B cell (primary cell): Measurements from ENCODE around the gene DNAAF1.

Source experiments
- CTCF ChIP-seq: fragments of 200-600 bp; IDR thresholded peaks from one replicate; pipeline ENCODE4 v1.8.0; 2022; ENCODE audit warnings: antibody characterized with exemption, mild to moderate bottlenecking
- EZH2 ChIP-seq: IDR thresholded peaks from 2 replicates; pipeline ENCODE4 v1.6.1; 2012; ENCODE audit warnings: borderline replicate concordance, low read depth, mild to moderate bottlenecking, moderate library complexity, low read length; ENCODE audit not compliant: insufficient read depth, poor library complexity, severe bottlenecking

GRCh38 chr16:84220851-84221250 lies 75.7 kb downstream of the DNAAF1 start:
- TF ChIP-seq CTCF (no peak), EZH2 (no peak)
